GDM1 (cell line): Measurements from ENCODE around the gene DTNA.
"Not testable (repeated sequence)": the region's sequence is repeated elsewhere in the genome, so short reads cannot be mapped to it uniquely, and the experiment has no call there.

Experiments
- DNase-seq: peaks from one replicate; lab custom pipeline; 2025; lab: John Stamatoyannopoulos, UW

Gene DTNA

DNA sequence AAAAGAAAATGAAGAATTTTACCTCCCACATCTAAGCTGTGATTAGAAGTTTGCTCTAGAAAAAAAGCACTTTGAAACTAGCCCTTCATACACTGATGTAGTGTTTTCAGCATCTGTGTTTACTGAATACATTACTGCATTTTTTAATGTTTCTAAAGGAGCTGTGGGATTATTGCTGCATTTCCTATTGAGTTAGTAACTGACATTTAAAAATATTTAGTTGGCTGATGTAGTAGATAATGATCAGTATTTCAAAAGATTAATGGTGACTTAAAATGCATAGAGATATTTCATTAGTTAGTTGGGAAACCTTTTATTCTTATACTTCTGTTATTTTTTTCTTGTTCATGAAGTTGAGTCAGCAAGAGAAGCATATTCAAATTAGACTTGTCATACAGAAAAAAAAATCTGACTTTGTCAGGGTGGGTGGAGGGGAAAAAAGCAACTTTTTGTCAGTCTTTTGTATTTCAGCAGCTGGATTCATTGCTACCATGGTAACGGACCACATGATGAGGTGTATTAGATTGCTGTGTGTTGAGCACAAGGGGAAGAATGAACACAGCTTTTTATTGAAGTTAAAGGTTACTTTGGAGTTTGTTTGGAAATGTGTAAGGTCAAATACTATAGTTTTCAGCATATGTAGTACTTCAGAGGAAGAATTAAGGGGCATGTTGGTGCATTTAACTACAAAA, at the start of gene DTNA:
DTNA (plus strand) TSS at position 549 of the 692 bp plus-strand sequence. CDS start 45,679 bp downstream, outside the sequence.
- DNase-seq = no peak

DNA sequence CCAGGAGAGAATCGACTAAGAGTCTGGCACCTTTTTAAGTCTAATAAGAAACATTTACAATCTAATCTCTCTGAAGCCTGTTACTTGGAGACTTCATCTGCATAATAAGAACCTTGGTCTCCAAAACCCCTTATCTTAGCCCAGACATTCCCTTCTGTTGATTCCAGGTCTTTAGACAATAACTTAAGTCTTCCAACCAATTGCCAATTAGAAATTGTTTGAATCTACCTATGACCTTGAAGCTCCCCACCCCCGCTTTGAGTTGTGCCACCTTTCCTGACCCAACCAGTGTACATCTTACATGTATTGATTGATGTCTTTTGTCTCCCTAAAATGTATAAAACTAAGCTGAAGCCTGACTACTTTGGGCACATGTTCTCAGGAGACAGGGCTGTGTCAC, 49.5 kb upstream of the DTNA start:
- DNase-seq = no peak

GRCh38 chr18:34661464-34662087, 48.5 kb upstream of the DTNA start:
- DNase-seq = no peak

GRCh38 chr18:34676816-34677574, 33.1 kb upstream of the DTNA start:
- DNase-seq = no peak

GRCh38 chr18:34689750-34690149, 20.3 kb upstream of the DTNA start:
- not testable (repeated sequence) for DNase-seq

DNA sequence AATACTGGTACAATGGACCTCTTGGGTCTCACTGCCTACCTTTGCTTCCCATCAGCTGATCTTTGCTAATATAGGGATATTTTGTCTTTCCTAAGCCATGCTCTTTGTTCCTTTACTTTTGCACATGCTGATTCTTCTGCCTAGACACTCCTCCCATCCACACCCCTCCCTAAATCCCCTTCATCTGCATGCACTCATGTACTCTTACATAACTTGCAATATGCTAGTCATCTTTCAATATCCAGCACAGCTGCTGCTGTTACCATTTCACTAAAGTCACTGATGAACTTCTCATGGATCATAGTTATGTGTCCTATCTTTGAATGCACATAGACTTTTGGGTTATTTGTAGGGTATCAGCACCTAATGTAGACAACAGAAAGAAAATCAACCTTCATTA, 18.5 kb upstream of the DTNA start:
- no peak for DNase-seq

DNA sequence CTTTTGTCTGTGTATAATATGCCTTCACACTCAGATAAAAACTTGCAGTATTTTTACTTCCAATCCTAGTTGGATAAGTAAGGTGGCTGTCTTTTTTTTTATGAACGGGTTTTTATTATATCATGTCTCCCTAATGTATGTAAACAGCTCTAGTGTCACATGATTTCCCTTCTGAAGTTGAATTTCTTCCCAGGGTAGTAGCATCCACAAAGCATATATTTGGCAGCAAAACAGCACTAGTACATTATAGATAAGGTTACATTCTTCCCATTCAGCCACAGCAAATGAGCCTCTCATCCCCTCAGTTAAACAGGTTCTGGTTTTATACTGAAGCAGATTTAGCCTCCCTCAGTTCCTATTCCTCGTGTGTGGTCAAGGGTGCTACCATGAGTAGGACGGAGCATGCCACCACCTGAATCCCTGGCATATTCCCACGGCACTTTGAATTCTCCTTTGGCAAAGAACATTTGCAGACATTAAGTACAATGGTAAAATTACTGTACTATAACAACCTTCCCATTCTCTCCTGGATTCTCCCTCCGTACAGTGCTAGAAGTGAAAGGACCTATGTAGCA, 15.4 kb upstream of the DTNA start:
- no peak for DNase-seq

- DNase-seq = no peak
Measured at GRCh38 chr18:34695310-34695709, 14.8 kb upstream of the DTNA start.

DNA sequence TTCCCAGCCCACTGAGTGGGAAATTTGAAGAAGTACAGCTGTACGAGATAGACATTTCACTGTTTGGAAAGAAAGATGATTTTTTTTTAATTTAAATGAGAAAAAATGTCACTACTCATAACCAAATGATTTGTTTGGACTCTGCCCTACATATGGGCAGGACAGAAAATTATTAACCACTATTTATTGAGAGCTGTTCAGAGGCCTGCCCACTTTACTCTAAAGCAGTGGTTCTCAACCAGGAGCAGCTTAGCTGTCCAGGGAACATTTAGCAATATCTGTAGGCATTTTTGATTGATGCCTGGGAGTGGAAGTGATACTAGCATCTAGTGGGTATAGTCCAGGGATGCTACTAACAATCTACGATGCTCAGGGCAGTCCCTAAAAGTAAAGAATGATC, 13.4 kb upstream of the DTNA start:
- no peak for DNase-seq

GRCh38 chr18:34697233-34697632, 12.9 kb upstream of the DTNA start:
- no peak for DNase-seq

- no peak for DNase-seq
Measured at GRCh38 chr18:34697891-34698290, 12.2 kb upstream of the DTNA start.

DNA sequence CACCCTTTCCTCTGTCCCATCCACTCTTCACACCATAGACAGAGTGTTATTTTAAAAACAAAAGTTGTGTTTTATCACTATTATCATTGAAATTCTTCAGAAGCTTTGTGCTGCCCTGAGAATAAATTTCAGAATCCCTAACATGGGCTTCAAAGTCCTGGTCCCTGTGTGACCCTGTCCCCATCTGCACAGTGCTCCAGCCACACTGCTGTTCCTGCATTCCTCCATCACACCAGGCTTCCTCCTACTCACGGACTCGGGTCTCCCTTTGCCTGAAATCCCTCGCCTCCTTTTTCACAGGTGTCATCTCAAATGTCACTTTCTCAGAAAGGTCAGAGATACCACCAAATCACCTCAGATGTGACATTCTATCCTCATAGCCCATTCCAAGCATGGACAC, 8.2 kb upstream of the DTNA start:
- no peak for DNase-seq

DNA sequence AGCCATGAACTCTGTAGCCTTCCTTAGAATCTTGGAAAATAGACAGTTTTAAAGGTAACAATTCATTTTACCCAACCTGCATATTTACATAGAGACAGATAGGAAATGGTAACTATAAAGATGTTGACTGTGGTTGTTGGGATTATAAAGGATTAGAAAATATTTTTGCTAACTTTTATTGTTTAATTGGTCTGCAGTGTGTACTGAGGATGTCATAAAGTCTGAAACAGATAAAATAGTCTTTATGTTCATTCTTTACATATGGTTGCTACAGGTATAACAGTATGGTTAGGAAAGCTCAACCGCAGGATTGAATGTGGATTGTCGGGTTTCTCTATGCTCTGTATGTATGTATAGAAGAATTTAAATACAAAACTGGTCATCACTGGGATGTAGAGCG, 7.3 kb upstream of the DTNA start:
- no peak for DNase-seq

- no peak for DNase-seq
Measured at GRCh38 chr18:34704074-34704473, 6.0 kb upstream of the DTNA start.

GRCh38 chr18:34704823-34705222, 5.3 kb upstream of the DTNA start:
- no peak for DNase-seq

- DNase-seq = no peak
Measured at GRCh38 chr18:34707670-34708069, 2.4 kb upstream of the DTNA start.

- DNase-seq = no peak
Measured at GRCh38 chr18:34709104-34709503, 994 bp upstream of the DTNA start.

- DNase-seq = no peak
Measured at GRCh38 chr18:34710458-34710914, 388 bp downstream of the DTNA start.

DNA sequence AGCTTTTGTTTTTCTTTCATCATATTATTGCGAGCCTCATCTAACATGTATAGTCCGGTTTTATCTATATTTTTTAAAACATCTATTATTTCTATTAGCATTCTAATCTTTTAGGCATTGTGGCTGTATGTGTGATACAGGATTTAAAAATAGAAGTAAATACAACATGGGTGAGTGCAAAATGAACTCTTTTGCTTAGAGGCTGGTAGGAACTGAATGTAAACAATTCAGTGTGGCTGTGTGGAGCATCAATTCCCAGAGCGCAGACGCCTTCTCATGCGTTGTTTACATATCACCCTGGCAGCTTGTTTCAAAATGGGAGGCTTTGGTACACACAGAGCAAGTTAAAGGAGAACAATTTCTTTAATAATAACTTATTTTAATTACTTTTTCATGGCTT, 836 bp downstream of the DTNA start:
- DNase-seq = no peak

GRCh38 chr18:34716111-34716510, 6.0 kb downstream of the DTNA start:
- not testable (repeated sequence) for DNase-seq

- no peak for DNase-seq
Measured at GRCh38 chr18:34718610-34719009, 8.5 kb downstream of the DTNA start.

- DNase-seq = no peak
Measured at GRCh38 chr18:34720220-34720619, 10.1 kb downstream of the DTNA start.

DNA sequence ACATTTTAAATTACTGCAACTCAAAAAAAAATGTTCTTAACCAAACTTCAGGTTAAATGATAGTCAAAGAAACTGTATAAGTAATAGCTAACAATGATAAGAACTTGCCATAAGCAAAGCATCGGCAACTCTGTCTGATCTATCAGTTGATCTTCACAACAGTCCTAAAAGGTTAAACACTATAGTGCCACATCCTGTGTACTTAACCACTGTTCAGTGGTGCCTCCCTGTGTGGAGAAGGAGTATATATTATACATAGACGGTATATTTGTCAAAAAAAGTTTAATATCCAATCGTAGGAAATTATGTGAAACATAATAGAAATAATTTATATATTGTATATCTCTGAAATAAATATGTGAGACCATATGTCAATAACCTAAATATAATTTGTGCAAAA, 13.0 kb downstream of the DTNA start:
- DNase-seq = no peak
